ENCODE results near the gene LHPP. TPM values are rescaled to one million over a fixed set of nuclear protein-coding genes. Genes with fewer than 3 reads are reported as not detected.
"Not testable (repeated sequence)": the region's sequence is repeated elsewhere in the genome, so short reads cannot be mapped to it uniquely, and the experiment has no call there.

The LHPP gene
- total and polyA plus RNA-seq, 9 donors = 4.3 to 19.9 (median 12.6) TPM

- H3K27me3 ChIP-seq = no peaks in the 10 kb centered on the region
- DNase-seq = no peak
- H3K27ac ChIP-seq = no peak overlapping the region
- no peak overlapping the region for H3K4me3 ChIP-seq
- intact Hi-C loops (cut with DNase I) = loop anchor here in 1 of 4 donors (10.0 kb wide), 1 partner anchor 78 kb away; no protein-coding TSS in a partner anchor
- 81 to 82% (median 82%) methylated on average over 14 to 15 of the region's 15 CpGs for WGBS, 3 donors
- no peaks in the 10 kb centered on the region for H3K36me3 ChIP-seq
- no peaks in the 10 kb centered on the region for H3K4me1 ChIP-seq (ENCODE audit: insufficient read depth)
- no peaks in the 10 kb centered on the region for H3K9me3 ChIP-seq
- TF ChIP-seq EP300 (IDR thresholded peaks at IDR 0.05) = no peak
- no peak for TF ChIP-seq POLR2A (IDR thresholded peaks at IDR 0.05)
- TF ChIP-seq CTCF (IDR thresholded peaks at IDR 0.05) = no peak
Observed at GRCh38 chr10:124546957-124547646, 85.5 kb downstream of the LHPP start.

GRCh38 chr10:124547647-124548168, 86.1 kb downstream of the LHPP start:
- intact Hi-C loops (cut with DNase I) = loop anchor here in 1 of 4 donors (10.0 kb wide), 1 partner anchor 77 kb away; no protein-coding TSS in a partner anchor
- Histone ChIP-seq H3K9me3 (no peaks in the 10 kb centered on the region), H3K4me3 (no peak overlapping the region), H3K27me3 (no peaks in the 10 kb centered on the region), H3K4me1 (ENCODE audit: insufficient read depth) (no peaks in the 10 kb centered on the region), H3K27ac (no peak overlapping the region), H3K36me3 (no peaks in the 10 kb centered on the region)
- WGBS, 3 donors = 57 to 72% (median 64%) methylated on average over 8 to 13 of the region's 13 CpGs
- DNase-seq = no peak
- TF ChIP-seq POLR2A (IDR thresholded peaks at IDR 0.05) (no peak), CTCF (IDR thresholded peaks at IDR 0.05) (no peak), EP300 (IDR thresholded peaks at IDR 0.05) (no peak)

- not testable (repeated sequence) for H3K36me3 ChIP-seq; H3K27ac ChIP-seq; H3K9me3 ChIP-seq; DNase-seq; H3K27me3 ChIP-seq; H3K4me3 ChIP-seq; H3K4me1 ChIP-seq (ENCODE audit: insufficient read depth)
- WGBS, 3 donors = 91 to 93% (median 91%) methylated on average over 3 of the region's 3 CpGs
- intact Hi-C loops (cut with DNase I) = loop anchor here in 1 of 4 donors (10.0 kb wide), 1 partner anchor 76 kb away; no protein-coding TSS in a partner anchor
Observed at GRCh38 chr10:124549171-124549570, 87.5 kb downstream of the LHPP start.

- TF ChIP-seq POLR2A (IDR thresholded peaks at IDR 0.05) = no peak
- TF ChIP-seq CTCF (IDR thresholded peaks at IDR 0.05) = no peak
- no peak for TF ChIP-seq EP300 (IDR thresholded peaks at IDR 0.05)
- intact Hi-C loops (cut with DNase I) = no loop called here
- H3K27me3 ChIP-seq = no peaks in the 10 kb centered on the region
- no peak overlapping the region for H3K4me3 ChIP-seq
- H3K27ac ChIP-seq = no peak overlapping the region
- H3K9me3 ChIP-seq = no peaks in the 10 kb centered on the region
- DNase-seq = no peak
- H3K4me1 ChIP-seq (ENCODE audit: insufficient read depth) = no peaks in the 10 kb centered on the region
- H3K36me3 ChIP-seq = no peaks in the 10 kb centered on the region
- WGBS, 3 donors = 86 to 94% (median 92%) methylated on average over 25 to 26 of the region's 26 CpGs
Observed at GRCh38 chr10:124550293-124551034, 88.8 kb downstream of the LHPP start.
